Ovary (tissue), 10 donors: Measurements from ENCODE around the gene KRT85. TPM values are rescaled to one million over a fixed set of nuclear protein-coding genes. Genes with fewer than 3 reads are reported as not detected.

Experiments
- DNase-seq, 5 donors: peaks; one replicate each; pipeline ENCODE4 v3.0.0-alpha.2; 2019 to 2020
- H3K27ac ChIP-seq, 2 donors: fragments of 200-600 bp; one replicate each; pipeline versions ENCODE4 v1.5.1 to v1.8.0; 2019 to 2022
- H3K27me3 ChIP-seq: fragments of 200-600 bp; one replicate; pipeline ENCODE4 v1.8.0; 2022
- H3K36me3 ChIP-seq: fragments of 200-600 bp; sonication (generic); one replicate; pipeline ENCODE4 v1.5.1; 2019
- H3K4me1 ChIP-seq: one replicate; pipeline ENCODE4 v1.8.1; 2013; ENCODE audit warnings: mild to moderate bottlenecking, moderate library complexity; ENCODE audit not compliant: insufficient read depth
- H3K4me3 ChIP-seq: fragments of 200-600 bp; sonication (generic); one replicate; pipeline ENCODE4 v1.5.1; 2017
- H3K9me3 ChIP-seq, 2 donors: fragments of 200-600 bp in 1 of 2; sonication (generic) in 1 of 2; one replicate each; pipeline versions ENCODE4 v1.5.1 to v1.8.1; 2013 to 2019; ENCODE audit warnings: mild to moderate bottlenecking in 1 of 2, moderate library complexity in 1 of 2
- CTCF ChIP-seq, 3 donors: fragments of 450-650 bp in 2 of 3; fragments of 200-600 bp in 1 of 3; IDR thresholded peaks; one replicate each; pipeline versions ENCODE4 v1.5.1 to v1.8.0; 2016 to 2022; ENCODE audit warnings: antibody characterized with exemption in 3 of 3, mild to moderate bottlenecking in 1 of 3
- EP300 ChIP-seq: sonication (generic); formaldehyde crosslinking; IDR thresholded peaks from one replicate; pipeline ENCODE4 v1.6.1; 2017; ENCODE audit warnings: antibody characterized with exemption
- POLR2A ChIP-seq: fragments of 450-650 bp; IDR thresholded peaks from one replicate; pipeline ENCODE4 v1.6.1; 2017; ENCODE audit warnings: antibody characterized with exemption, mild to moderate bottlenecking, moderate library complexity
- WGBS, 3 donors: extraction: QIAGEN DNeasy Blood & Tissue Kit in 1 of 3; methylation state at CpG; one replicate each; pipeline versions ENCODE4 v1.1.5 to v1.1.7; 2013 to 2017; 5-methylcytosine and 5-hydroxymethylcytosine counted together
- intact Hi-C, 4 donors: fragments of 100-400 bp; cut with DNase I; formaldehyde crosslinking; loops; one replicate each; pipeline versions ENCODE4 v1.11.0 to v1.15.1; 2022 to 2023
- long read RNA-seq, 3 donors: library from polyadenylated mRNA in 2 of 3; unstranded in 2 of 3; transcript quantifications; one replicate each; pipeline ENCODE4 v2.0.0 and lab custom pipeline, GENCODE V29; 2021 to 2026
- polyA plus RNA-seq, 2 donors: library from polyadenylated mRNA; stranded (reverse); fragments of 200-250 nt in 1 of 2; fragments of 350-450 nt in 1 of 2; fragmentation: Illumina TruSeq in 1 of 2; extraction: RNeasy Lipid Tissue Mini Kit (QIAGEN cat#74804) in 1 of 2; gene quantifications; one replicate each; pipeline ENCODE4 v1.2.3, GENCODE V29; 2013 to 2014
- total RNA-seq, 7 donors: library from RNA; depleted of rRNA in 2 of 7; stranded (reverse); fragments of >200 nt in 2 of 7; fragmentation: NEBNext Ultra II Directional in 3 of 7; extraction: Animal tissue kit (Norgen Biotek cat#: 25700) in 3 of 7; gene quantifications; one replicate each; pipeline versions ENCODE4 v1.1.0 to v1.2.4, GENCODE V29; 2016 to 2023
- donor health status: DM: no; HTN: no; CAD: no; lungs with moderate emphysema.
- donor health status: DM: no; HTN: no; CAD: no.
- donor health status: Bipolar disorder and iron deficiency.
- donor health status: DM: yes; HTN: yes; CAD: no.
- donor health status: DM: no; HTN: no; CAD: no.
- donor health status: DM: yes; HTN: yes; CAD: no.

KRT85 gene
- not detected for total RNA-seq
- polyA plus RNA-seq, result not detected
- long read RNA-seq, donor 1, partial matches to known transcripts, result 0 of 1 reads
- long read RNA-seq, donor 1, other reads (novel, unspliced or antisense), result 0 of 1 reads
- long read RNA-seq, donor 2, result 0 reads
- long read RNA-seq, donor 3, result 0 reads

- Histone ChIP-seq H3K36me3 (no peaks in the 10 kb centered on the region), H3K4me3 (no peak within 1 kb of the TSS), H3K9me3 (no peaks in the 10 kb centered on the region), H3K4me1 (peaks cover 7% of the 10 kb centered on the region), H3K27me3 (no peaks in the 10 kb centered on the region), H3K27ac (no peak within 1 kb of the TSS)
- no peak for TF ChIP-seq EP300
- no peak for TF ChIP-seq POLR2A
- no peak for DNase-seq
- intact Hi-C loops, result loop anchor here in 1 of 4 donors (10.0 kb wide), 1 partner anchor 208 kb away; the partner anchor contains the start of gene KRT74
- 65 to 72% (median 69%) methylated on average over 39 to 42 of the region's 42 CpGs for WGBS, 3 donors
Measured at GRCh38 chr12:52366738-52367485, at the start of gene KRT85. KRT85 (minus strand) TSS chr12:52367481; CDS start chr12:52367405, 76 bp downstream.

GRCh38 chr12:52416795-52417194 lies 49.5 kb upstream of the KRT85 start:
- peaks cover 4% of the 10 kb centered on the region for H3K4me1 ChIP-seq
- no peaks in the 10 kb centered on the region for H3K27me3 ChIP-seq
- H3K27ac ChIP-seq, result no peak overlapping the region
- intact Hi-C loops, result no loop called here
- no peaks in the 10 kb centered on the region for H3K36me3 ChIP-seq
- no peaks in the 10 kb centered on the region for H3K9me3 ChIP-seq
- DNase-seq, result no peak
- WGBS, 3 donors, result 67 to 68% (median 68%) methylated on average over 1 of the region's 1 CpG
- TF ChIP-seq POLR2A, result no peak
- H3K4me3 ChIP-seq, result no peak overlapping the region

- intact Hi-C loops, result no loop called here
- peak in 2 of 5 donors; percentile 21 to 61 for DNase-seq
- no peaks in the 10 kb centered on the region for H3K36me3 ChIP-seq
- H3K27me3 ChIP-seq, result no peaks in the 10 kb centered on the region
- no peak overlapping the region for H3K4me3 ChIP-seq
- peaks cover 4% of the 10 kb centered on the region for H3K4me1 ChIP-seq
- H3K27ac ChIP-seq, result no peak overlapping the region
- TF ChIP-seq CTCF (IDR thresholded peaks at IDR 0.05) (no peak), EP300 (peak; percentile 58), POLR2A (no peak)
- WGBS, 3 donors, result 51 to 54% (median 54%) methylated on average over 10 of the region's 10 CpGs
- H3K9me3 ChIP-seq, result no peaks in the 10 kb centered on the region
Measured at GRCh38 chr12:52415870-52416750, 48.8 kb upstream of the KRT85 start.

- 75 to 84% (median 81%) methylated on average over 5 of the region's 5 CpGs for WGBS, 3 donors
- no peak overlapping the region for H3K27ac ChIP-seq
Measured at GRCh38 chr12:52414936-52415335, 47.7 kb upstream of the KRT85 start.

More at GRCh38 chr12:52414936-52415335, 47.7 kb upstream of the KRT85 start:
- no peak for DNase-seq
- no peaks in the 10 kb centered on the region for H3K9me3 ChIP-seq
- H3K4me3 ChIP-seq, result no peak overlapping the region
- H3K36me3 ChIP-seq, result no peaks in the 10 kb centered on the region
- intact Hi-C loops, result no loop called here
- no peaks in the 10 kb centered on the region for H3K27me3 ChIP-seq
- peaks cover 4% of the 10 kb centered on the region for H3K4me1 ChIP-seq
- TF ChIP-seq EP300, result no peak
- TF ChIP-seq CTCF (IDR thresholded peaks at IDR 0.05), result no peak
- TF ChIP-seq POLR2A, result no peak
